HG03066 (cell line): ENCODE measurements around the gene RBM19.
"Not testable (repeated sequence)": the region's sequence is repeated elsewhere in the genome, so short reads cannot be mapped to it uniquely, and the experiment has no call there.

Source experiments
- ATAC-seq: cut with Tn5 transposase; IDR thresholded peaks from one replicate; pipeline ENCODE4 v1.9.1; 2021; ENCODE audit warnings: low read depth; ENCODE audit not compliant: unreplicated experiment

Gene RBM19

DNA sequence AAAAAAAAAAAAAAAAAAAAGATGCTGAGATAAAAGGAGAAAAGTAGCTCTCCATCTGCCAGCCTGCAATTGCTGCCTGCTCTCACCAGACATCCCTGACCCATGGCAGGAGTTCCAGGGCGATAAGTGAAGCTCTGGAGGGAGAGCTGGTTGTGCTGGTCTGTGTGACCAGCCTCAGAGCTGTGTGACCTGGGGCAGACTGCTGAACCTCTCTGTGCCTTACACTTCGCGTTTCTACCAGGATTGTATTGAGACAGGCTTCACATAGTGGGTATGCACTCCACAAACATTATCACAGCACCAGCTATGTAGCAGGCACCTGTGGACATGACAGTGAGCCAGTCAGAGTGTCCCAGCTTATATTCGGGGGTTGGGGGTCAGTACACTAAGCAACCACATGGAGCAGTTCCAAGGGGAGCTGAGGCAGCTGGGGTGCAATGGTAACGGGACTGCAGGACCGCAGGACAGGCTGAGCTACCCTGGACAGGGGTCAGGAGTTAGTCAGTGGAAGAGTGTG is 57.5 kb downstream of the RBM19 start:
- ATAC-seq: no peak

DNA sequence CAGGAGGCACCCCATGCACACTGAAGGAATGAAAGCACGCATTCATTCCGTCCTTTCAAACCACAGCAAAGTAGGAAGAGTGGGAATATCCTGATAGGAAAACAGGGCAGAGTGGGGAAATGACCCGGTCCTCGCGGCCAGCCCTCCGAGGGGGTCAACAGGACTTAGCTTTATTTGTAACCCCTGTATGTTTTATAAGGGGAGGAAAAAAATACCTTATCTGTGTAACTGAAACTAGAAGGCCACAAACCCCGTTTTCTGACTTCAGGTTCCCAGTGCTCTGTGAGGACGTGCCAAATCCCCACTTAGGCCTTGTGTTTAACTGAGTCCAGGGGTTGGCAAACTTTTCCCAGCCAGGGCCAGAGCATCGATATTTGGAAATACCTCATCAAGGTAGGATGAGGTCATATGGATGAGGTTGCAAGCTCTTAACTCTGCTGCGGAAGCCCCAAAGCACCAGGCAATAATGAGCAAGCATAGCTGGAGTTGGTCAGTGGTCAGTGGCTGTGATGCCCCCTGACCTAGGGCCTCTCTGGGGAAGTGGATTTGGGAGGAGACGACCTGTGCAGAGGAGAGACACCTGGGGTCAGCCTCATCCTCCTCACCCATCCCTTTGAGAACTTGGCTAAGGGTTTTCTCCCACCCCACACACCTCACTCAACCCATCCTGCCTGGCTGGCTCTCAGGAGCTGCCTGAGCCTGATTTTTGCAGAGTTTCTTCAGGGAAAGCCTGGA is 58.5 kb downstream of the RBM19 start:
- no peak for ATAC-seq

DNA sequence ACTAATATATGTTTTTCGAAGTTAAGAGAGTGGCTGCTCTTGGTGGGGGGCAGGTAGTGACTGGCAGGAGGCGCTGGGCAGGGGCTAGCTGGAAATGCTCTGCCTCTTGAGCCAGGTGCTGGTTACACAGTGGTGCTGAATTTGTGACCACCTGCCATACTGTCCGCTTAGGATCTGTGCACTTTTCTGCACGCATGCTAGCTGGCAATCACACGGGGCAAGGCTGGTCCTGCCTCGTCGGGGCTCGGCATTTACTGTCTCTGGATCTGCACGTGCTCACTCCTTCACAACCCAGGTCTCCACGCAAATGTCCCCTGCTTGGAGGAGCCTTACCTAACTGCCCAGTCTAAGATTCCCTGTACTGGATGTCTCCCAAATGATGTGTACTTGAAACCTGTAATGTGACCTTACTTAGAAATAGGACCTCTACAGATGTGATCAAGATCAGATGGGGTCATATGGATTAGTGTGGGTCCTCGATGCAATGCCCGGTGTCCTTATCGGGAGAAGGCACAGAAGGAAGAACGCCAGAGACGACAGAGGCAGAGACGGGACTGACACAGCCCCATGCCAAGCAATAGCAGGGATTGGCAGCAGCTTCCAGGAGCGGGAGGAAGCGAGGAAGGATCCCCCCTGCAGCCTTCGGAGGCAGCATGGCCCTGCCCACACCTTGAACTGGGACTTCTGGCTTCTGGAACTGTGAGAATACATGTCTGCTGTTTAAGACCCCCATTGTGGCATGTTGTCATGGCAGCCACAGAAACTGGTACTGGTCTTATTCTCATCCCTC is 59.5 kb downstream of the RBM19 start:
- ATAC-seq: no peak

DNA sequence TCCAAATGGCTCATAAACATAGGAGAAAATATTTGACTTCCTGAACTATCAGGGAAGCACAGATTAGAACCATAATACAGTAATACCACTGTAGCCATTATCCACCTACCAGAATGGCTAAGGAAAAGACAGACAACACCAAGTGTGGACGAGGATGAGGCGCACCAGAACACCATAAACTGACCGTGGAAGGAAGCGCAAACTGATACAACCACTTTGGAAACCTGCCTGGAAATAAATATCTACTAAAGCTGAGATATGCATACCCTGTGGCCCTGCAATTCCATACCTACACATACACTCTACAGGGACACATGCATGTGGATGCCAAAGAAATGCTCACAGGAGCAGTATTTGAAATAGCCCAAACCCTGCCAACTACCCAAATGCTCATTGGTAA is 60.3 kb downstream of the RBM19 start:
- no peak for ATAC-seq

DNA sequence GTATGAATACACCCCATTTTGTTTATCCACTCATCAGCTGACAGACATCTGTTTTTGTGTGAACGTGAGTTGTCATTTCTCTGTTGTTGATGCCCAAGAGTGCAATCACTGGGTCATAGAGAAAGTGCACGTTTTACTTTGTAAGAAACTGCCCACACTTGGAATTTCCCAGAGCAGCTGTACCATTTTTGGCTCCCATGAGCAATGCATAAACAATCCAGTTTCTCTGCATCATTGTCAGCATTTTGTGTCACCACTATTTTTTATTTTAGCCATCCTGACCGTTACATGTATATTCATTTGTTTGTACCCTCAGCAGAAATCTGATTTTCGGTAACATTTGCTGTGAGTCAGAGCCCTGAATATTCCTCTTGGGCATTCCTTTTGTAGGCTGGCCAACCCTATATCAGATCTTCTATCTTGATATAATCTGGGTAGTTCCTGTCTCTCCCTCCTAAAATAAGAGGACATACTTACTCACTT is 62.7 kb downstream of the RBM19 start:
- ATAC-seq: no peak

DNA sequence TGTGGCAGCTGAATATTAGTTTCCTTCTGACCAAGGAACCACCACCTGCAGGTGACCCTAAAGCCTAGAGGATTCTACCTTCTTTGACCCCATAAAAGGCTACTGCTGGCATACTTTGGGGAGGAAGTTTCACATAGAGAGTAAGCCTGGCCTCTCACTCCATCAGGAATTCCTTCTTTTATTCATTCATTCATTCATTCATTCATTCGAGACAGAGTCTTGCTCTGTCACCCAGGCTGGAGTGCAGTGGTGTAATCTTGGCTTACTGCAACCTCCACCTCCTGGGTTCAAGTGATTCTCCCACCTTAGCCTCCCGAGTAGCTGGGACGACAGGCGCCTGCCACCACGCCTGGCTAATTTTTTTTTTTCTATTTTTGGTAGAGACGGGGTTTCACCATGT is 64.8 kb downstream of the RBM19 start:
- ATAC-seq: not testable (repeated sequence)

DNA sequence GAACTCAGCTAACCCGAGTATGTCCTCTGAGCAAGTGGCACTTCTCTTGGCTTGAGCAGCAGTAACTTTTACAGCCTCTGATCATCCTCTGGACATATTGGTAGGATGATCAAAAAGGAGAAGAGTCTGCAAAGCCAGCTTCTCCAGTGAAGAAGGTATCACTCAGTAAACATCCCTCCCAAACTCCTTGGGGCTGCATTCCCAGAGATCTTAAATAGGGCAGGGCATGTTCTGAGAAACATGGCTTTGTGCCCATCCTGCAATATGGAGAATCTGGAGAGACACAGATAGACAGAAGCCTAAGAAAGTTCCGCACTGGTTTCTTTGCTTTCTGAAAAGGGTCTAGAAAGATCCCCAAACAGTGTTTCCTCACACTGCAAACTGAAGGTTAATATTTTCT is 65.4 kb downstream of the RBM19 start:
- ATAC-seq: no peak

DNA sequence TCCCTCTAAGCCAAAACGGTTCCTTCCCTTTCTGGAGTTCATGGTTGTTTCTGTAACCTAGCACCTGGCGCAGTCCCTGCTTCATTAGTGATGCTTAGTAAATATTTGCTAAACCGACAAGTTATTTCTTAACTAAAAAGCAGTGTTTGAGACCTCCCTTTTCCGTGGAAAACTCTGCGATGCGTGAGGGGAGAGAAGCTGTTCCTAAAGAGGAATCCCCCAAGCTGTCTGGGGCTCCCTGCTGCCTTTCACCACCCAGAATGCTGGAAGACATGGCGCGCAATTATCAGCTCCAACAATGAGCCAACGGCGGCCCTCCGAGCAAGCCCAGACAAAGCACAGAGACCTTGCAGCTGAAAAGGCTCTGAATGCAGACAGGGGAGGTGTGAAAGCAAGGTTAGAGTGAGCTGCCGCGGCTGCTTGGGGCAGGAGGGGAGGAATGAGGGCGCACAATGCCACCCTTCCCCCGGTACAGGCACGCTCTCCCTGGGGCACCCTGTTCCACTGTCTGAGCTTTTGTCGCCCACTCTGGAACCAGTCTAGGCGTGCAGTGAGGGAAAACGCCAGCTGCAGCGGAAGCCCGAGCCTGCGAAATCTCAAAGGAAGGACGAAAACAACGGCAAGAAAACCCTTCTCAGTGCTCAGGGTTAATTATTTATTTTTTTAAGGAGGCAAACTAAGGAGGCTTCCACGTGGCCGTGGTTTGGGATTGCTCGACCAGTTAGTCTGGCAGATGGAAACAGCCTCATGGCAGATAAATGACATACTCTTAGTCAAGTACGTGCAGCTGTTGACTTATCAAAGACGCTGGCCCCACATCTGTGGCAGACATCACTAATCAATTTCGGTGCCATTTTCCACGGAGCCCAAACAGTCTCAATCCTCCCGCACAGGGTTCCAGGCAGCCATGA is 66.3 kb downstream of the RBM19 start:
- no peak for ATAC-seq

DNA sequence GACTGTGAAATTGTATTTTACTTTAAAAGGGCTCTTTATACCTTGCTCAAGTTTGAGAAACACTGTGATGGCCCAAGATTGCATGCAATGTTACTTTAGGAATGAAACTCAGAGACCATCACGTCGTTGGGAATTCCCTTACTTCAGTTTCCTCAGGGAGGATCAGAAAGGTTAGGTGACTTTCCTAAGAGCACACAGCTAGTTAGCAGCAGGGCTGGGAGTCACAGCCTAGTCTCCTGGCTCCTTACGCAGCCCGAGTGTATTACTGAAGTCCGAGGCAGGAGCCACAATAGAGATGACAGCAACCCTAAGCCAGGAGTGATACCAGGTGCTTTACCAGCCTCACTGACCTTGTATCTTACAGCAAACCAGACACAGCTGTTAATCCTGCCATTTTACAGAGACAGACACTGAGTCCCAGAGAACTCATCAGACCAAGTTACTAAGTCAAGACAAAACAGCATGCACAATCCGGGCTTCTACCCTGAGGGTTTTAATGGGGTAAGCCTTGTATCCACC is 67.0 kb downstream of the RBM19 start:
- ATAC-seq: no peak

DNA sequence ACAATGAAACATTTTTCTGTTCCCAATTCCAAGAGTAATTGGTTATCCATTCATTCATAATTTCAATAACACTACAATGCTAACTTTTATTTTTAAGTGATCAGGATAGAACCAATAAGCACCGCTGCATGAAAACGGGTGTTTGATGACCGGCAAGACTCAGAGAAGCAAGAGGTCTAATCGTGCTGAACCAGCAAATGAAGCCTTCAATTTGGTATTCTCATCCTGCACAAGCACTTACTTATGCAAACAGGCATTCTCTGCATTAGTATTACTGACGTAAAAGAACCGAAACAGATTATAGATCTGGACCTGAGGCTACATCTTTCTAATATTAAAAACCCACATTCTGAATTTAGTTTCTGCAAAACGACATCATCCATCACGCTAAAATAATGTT is 67.7 kb downstream of the RBM19 start:
- no peak for ATAC-seq

DNA sequence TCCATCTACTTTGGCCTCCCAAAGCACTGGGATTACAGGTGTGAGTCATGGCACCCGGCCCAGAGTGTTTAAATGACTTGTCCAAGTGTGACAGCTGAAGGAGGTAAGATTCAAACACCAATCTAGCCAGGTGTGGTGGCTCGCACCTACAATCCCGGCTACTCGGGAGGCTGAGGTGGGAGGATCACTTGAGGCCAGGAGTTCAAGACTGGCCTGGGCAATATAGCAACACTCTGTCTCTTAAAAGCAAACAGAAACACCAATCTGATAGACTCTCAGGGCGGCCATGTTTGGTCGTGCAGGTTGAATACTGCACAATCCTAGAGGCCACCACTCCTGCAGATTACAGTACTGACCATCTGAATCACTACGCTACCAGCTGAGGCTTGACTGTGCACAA is 68.7 kb downstream of the RBM19 start:
- ATAC-seq: no peak

DNA sequence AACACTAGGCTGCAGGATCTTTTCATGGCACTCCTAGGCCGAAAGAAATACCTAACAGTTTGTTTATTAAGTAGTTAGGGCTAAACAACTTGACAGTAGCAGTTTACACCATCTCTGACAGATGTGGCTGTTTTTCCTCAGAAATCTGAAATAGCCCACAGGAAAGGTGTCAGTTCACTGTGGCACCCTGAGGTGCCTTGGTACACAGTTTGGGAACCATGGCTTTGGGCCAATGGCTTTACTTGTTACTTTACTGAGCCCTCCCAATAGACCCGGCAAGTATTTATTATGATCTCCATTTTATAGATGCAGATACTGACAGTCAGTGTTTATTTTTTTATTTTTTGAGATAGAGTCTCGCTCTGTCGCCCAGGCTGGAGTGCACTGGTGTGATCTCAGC is 69.3 kb downstream of the RBM19 start:
- ATAC-seq: no peak

DNA sequence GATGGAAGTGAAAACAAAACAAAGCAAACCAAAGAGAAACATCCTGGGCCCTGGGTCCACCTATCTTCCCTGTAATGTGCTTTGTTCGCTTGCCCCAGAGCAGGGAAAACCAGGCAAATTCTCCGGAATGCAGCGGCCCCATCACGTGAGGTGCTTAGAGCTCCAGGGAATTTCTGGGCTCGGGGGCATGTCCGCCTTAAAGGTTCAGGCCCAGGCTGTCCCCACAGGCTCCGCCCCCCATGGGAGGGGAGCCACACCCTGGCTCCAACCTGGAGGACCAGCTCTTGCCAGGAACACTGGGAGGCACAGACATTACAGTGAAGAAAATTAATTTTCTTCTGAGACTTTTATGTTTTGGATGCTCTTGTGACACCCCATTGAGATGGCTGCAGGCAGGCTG is 69.9 kb downstream of the RBM19 start:
- no peak for ATAC-seq

DNA sequence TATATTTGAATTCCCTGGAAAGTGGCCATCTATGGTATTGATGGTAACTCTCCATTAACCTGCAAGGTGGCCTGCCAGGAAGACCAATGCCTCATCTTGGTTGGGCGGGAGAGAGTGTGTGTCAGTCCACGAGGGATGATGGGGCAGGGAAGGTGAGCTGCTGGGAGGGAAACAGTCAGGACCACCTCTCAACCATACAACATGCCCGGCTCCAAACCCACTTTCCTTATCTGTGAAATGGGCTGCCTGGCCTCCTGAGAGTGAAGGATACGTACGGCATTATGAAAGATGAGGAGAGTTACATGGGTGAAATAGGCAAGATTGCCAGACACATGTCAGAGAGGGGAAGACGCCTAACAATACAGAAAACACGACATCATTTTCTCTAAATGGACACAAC is 70.9 kb downstream of the RBM19 start:
- ATAC-seq: no peak

DNA sequence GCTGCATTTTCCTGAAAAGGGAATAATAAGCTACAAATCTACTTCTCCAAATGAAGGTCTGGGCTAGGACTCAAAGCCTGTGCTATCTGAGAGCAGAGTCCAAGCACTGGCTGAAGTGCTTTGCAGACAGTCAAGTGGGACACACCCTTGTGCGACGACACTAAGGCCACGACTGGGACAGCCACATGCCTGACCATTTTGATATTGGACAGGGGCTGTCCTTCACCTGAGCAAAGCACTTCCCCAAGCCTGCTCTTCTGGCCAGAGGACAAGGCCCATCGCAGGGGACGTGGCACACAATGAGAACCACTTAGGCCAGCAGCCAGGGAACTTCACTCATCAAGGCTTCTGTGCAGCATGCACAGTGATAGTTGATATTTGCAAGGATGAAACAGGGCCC is 71.4 kb downstream of the RBM19 start:
- ATAC-seq: no peak

DNA sequence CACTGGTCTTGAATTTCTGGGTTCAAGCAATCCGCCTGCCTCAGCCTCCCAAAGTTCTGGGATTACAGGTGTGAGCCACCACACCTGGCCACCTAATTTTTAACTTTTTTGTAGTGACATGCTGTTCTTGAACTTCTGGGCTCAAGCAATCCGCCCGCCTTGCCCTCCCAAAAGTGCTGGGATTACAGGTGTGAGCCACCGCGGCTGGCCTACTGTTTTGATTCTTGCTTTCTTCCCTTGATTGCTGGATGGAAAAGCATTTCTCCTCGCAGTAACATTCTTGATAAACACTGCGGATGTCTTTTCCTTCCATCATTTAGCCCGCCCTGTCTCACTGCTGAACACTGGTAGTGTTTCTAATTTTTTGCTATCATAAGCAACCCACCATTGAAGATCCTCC is 72.9 kb downstream of the RBM19 start:
- ATAC-seq: no peak

DNA sequence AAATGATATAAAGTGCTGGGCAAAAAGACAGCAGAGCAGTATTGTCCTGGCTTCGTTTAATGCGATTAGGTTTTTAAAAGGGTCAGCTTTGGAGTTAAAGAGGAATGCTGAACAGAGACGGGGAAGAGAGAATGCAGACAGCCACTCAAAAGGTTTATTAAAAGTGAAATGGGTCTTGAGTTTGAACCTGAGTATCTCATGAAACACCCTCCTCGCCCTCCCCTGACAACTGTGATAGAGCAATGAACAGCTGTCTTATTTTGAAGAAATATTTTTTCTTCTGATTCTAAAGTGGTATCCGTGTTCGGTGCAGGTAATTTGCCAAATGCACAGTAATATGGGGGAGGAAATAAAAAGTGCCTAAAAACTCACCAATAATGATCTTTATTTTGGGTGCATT is 73.6 kb downstream of the RBM19 start:
- ATAC-seq: no peak

DNA sequence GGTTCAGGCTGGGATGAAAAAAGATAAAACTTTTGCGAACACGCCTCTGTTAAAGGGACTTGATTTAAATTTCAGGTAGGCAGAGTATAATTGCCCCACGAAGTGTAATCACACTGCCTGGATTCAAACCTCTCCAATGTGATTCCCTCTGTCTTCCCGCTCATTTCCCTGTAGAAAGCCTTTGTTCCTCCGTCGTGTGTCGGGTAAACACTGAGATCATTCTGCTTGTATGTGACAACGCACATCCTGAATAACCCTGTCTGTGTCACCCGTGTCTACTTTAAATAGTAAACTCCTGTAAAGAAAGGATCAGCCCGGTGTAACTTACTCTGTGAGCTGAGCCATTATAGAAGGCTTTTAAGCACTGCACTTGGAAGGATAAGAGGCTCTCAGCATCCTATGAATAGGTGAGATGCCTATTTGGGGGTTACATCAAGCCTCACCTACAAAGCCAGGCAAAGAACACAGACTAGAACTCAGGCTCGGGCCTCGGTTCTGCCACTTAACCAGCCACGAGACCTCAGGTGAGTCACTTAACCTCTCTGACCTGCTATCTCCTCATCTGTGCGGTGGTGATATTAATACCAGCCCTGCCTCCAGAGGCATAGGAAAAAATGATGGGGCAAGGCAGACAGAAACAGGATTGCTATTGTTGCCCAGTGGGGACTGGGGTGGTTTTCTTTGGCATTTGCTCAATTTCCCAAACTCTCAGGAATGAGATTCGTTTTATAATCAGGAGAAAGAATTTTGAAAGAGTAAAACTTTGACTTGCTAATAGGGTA is 74.2 kb downstream of the RBM19 start:
- ATAC-seq: no peak

DNA sequence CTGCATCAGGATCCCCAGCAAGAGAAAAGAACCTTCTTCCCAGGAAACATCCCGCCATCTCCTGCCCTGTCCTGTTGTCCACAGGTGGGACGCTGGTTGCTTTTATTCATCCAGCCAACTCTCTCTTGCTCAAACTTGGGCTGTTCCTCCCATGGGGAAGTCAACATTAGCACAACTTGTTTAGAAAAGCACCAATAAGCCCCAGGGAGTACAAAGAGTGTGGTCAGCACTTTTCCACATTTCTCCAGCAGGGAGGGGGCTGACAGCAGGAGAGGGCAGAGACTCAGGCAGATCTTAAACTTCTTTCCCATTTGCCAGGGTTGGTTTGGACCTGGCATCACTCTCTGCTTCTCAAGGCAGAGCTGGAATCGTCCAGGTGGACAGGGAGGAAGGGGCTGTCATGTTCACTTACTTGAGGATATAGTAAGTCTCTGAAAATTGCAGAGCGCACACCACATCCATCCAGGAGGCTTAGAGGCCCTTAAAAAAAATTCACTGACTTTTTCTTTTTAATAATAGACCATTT is 74.9 kb downstream of the RBM19 start:
- no peak for ATAC-seq
